Stimulated activated CD8-positive, alpha-beta memory T cell treated with anti-CD3 and anti-CD28 coated beads, Interleukin-7, amount 100 ng/mL, for 4 hours (primary cell): Measurements from ENCODE around the gene MARCHF3.
"Not testable (repeated sequence)": the region's sequence is repeated elsewhere in the genome, so short reads cannot be mapped to it uniquely, and the experiment has no call there.

Source experiments
- DNase-seq, 2 donors: peaks; one replicate each; pipeline ENCODE4 v3.0.0-alpha.2; 2020; ENCODE audit warnings: low read depth in 2 of 2

MARCHF3 gene

DNA sequence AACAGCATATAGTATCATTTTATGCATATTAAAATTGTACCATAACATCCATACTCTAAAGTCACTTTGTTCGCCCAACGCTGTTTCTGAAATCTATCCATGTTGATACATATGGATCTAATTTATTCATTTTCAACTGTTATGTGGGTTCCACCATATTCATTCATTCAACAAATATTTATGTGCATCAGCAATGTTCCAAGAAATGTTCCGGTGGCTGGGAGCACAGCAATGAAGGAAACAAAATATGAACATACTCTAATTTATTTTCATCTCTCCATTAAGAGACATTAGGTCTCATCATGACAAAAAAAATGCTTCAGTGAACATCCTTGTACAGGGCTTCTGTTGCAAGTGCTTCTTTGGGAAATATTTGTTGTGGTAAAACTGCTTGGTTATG is 75.4 kb downstream of the MARCHF3 start:
- DNase-seq, result no peak

DNA sequence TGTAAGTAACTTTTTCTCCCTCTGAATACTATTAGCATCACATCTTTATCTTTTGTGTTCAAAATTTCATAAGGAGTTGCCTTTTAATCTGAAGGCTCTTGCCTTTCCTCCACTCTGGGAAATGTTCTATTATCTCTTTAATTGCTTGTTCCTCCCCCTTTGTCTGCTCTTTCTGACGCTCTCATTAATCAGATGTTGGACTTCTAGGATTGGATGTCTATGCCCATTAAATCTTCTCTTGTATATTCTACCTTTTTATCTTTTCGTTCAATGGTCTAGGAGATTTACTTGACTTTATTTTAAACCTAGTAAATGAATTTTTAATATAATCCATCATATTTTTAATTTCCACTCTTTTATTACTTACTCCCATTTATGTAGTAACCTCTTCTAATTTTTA is 76.7 kb downstream of the MARCHF3 start:
- DNase-seq, result no peak

DNA sequence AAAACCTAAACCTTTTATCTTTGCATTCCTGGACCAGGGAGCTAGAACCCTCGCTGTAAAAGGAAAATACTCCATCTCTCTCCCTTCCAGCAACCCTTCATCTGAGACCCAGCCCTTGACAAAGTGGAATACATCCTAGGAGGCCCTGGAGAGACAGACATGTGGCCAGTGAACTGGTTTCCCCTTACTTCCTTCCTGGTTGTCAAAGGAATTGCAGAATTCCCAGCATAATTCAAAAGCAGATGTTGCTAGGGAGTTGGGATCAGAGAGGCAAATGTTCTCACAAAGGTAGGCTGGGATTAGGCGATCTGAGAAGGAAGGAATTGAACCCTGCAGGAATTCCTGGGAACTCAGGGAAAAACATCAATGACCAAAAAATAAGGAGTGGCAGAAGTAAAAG is 80.9 kb downstream of the MARCHF3 start:
- no peak for DNase-seq

DNA sequence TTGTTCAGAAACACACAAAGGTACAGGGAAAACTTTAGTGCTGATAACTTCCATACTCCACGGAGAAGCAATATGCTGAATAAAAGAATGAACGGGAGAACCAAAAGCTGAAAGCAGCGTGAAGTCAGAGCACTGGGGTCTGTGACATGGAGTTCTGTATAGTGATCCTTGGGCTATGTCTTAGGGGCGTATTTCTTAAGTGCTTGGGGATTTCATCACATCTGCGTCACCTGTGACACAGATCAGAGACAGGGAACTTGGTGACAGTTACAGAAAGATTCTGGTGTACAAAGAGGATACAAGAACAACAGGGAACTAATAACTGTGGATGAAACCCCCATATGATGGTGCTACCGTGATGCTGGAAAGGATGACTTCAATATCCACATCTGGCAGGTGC is 81.9 kb downstream of the MARCHF3 start:
- no peak for DNase-seq

DNA sequence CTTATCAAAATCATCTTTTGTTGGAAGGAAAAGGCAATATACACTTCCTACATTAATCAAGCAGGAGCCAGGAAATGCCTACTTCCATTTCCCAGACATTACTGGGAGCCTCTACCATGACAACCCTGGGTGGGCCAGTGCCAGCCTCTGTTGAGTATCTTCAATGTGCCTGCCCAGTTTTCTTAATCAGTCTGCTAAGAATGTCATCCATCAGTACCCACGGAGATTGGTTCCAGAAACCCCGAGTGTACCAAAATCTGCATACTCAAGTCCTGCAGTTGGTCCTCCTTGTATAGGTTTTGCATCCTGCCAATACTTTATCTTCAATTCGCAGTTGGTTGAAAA is 82.4 kb downstream of the MARCHF3 start:
- no peak for DNase-seq

DNA sequence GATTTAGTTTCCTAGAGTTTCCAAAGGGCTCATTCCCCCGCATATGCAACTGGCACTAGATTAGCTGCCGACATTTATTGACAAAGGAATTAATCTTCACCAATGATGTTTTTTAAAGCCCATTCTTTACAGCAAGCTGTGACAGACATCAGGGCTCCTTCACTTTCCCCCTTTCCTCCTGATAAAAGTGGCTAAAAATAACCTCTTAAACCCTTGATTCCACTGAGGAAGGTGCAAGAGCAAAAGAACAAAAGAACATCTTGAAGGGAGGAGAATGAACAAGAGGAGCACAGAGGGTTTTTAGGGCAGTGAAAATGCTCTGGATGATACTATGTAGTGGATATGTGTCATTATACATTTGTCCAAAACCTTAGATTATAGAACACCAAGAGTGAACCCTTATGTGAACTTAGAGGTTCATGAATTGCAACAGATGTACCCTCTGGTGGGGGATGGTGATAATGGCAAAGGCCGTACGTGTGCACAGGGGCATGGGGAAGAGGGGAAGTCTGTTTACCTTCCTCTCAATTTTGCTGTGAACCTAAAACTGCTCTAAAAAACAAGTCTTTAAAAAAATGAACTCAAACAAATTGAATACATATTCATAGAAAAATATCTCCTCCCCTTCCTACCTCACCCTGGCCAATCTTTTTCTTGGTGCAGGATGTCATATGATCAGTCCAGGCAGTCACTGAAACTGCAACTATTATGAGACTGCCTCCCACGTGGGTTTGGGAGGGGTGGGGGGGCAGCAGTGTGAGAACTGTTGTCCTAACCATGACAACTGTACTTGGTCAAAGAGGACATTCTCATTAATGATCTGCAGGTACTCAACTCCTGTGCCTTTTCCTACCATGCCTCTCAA is 83.0 kb downstream of the MARCHF3 start:
- DNase-seq, result no peak

DNA sequence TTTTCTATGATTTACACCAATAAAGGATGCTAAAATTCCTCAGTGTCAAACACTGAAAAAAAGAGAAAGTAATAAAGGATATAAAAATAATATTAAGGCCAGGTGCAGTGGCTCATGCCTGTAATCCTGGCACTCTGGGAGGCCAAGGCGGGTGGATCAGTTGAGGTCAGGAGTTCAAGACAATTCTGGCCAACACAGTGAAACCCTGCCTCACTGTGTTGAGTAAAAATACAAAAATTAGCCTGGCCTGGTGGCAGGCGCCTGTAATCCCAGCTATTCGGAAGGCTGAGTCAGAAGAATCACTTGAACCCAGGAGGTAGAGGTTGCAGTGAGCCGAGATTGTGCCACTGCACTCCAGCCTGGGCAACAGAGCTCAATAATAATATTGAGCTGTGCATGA is 87.5 kb downstream of the MARCHF3 start:
- DNase-seq, result not testable (repeated sequence)

DNA sequence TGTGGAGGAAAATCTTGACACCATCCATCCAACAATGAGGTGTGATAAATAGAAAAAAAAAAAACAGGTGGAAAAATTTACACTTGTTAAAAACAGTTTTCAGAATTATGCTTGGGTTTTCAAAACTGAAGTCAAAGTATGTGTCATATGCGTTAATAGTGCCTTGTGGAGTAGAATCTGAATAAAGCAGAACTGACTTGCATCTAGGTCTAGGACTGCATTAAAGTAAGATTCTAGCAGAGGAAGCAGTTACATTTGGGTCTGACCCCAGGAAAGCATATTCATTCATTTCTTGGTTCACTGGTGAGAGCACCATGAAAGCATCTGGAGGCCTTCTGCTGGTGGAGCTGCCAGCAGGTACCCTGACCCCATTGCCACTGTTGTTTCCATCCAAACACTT is 89.0 kb downstream of the MARCHF3 start:
- no peak for DNase-seq

DNA sequence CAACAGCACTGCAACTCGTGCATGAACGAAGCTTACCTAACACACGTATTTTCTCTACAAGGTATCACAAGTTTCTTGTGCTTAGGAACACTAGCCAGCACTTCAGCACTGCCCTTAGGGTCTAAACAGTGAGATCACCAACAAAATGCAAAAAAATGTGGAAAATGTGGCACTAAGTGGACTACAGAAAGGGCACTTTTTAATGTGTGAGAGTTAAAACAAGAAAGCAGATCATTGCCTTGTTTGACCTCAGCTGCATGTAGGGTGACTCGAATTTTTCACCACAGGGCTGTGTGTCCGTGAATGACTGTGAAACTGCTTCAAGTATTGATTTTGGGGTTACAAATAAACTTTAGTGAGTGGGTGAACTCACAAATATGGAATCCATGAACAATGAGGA is 90.5 kb downstream of the MARCHF3 start:
- no peak for DNase-seq

DNA sequence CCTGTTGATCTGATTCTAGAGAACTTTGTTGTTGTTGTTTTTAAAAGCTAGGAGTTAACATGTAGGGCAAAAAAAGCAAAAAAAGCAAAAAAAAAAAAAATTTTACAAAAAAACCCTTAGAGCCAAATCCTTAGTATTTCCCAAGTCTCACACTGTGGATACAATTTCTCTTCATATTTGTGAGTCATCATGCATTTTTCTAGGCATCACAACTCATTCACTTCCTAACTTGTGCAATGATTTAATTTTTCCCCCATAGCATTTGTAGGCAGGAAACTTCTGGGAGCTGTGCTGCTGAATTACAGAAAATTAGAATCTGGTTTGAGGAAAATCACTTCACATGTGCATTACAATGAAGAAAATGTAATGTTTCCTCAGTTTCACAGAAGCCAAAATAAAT is 91.9 kb downstream of the MARCHF3 start:
- no peak for DNase-seq

DNA sequence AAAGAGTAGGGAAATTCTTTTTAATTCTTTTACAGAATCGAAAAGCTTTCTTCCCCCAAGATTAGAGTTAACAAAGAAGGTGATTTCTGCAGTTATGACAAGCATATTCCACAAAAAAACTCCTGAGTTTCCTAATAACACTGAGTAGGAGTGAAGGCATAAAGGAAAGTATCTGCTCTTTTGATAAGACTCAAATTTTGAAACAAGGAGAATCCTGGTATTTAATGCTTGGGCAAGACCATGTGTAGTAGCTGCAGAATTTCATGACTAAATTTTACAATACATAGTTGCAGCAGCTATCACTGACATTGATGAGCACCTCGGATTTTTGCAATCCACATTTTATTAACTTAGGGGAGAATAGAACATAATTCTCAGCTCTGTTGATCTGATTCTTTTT is 92.6 kb downstream of the MARCHF3 start:
- no peak for DNase-seq

DNA sequence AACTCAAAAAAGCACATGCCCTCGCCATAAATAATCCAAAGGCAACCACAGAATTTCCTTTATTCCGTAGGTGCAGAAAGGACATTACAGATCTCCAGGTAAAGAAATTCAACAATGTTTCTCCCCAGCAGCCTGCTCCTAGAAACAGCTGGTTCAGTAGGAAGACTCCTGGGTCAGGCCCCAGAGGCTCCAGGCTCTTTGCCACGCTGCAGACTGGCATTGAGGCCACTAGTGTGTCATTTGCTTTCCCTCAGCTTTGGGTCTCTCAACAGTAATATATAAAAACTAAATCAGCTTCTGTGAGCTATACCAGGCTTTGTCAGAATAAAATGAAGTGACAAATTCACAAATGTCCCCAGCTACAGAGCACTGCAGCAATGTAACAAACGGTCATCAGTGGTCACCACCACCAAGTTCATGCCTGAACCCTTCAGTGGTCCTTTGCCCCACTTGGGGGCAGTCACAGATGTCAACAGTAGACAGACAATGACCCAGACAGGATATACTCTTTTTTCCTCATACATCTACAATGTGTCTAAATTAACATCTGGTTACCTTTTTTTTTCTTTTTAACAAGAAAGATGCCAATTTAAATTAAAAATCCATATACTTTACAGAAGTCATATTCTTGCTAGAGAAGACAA is 93.5 kb downstream of the MARCHF3 start:
- DNase-seq, result no peak

DNA sequence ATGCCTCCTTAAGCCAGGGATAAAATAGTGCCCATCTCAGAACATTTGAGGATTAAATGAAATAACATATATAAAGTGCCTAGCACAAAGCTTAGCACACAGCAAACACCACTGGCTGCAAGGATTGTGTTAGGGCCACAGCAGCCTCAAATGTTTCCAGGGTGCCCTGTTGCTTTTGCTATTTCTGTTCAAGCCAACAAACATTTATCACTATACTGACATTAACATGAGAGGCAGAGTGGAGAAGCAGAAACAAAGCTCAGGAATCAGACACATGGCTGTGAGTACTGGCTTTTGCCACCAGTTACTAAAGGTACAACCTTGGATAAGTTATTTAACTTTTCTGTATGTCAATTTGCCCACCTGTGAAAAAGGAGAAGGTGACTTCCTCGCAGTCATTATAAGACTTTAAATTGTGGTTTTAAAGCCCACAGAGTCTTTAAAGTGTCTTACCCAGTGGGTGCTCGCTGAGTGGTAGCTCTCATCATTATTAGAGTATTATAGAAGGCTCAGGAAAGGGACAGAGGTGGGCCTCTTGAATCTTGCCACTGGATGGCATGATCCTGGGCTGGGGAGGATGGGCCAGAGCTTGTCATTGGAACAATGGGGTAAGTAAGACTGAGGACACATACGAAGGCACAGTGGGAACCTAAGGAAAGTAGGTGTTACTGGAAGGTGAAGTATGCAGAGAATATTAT is 98.2 kb downstream of the MARCHF3 start:
- no peak for DNase-seq

DNA sequence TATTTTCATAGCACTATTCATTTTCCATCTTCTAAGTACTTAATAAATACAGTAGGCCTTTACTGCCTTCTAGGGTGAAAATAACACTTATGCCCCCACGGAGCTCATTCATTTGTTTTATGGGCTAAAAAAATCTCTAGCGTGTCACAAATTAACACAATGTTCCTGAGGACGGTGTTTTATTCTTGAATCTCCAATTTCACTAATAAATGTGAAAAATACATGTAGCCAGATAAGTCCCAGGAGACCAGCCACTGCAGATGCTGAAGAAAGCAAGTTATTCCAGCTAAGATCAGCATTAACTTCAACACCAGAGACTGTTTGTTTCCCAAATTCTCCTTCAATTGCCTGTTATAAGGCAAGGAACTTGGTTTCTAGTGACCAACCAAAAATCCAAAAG is 102.3 kb downstream of the MARCHF3 start:
- no peak for DNase-seq

DNA sequence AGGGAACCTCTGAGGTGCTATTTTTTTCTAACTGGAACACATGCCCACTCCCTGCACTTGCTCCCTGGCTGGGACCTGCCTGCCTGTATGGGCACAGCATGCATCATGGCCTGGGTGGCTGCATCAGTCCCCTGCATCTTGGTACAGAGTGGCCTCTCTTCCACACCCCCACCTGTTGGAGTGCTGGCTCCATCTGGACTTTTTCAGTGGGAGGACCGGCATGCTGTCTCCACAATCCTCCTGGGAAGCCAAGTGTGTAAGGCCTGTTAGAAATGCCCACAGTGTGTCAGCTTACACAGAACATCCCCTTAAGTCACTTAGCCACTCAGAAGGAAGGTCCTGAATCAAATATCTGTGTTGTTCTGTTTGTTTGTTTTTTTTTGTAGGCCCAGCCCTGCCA is 102.9 kb downstream of the MARCHF3 start:
- no peak for DNase-seq

DNA sequence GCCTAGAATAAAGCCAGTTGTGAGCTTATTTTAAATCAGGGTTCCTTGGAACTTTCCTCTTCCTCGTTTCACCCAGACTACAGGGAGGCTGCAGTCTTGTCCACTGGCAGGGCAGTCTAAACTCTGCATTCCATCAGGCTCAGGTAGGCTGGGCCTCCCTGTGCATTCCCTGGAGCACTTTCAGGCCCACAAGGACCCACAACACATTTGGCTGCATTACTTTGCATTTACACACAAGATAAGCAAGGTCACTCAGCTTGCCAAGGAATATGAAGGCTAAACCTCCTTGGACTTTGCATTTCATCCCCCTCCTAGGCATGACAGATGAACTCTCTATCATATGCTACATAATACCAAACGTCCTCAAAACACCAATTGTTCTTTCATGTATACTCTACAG is 104.2 kb downstream of the MARCHF3 start:
- no peak for DNase-seq

DNA sequence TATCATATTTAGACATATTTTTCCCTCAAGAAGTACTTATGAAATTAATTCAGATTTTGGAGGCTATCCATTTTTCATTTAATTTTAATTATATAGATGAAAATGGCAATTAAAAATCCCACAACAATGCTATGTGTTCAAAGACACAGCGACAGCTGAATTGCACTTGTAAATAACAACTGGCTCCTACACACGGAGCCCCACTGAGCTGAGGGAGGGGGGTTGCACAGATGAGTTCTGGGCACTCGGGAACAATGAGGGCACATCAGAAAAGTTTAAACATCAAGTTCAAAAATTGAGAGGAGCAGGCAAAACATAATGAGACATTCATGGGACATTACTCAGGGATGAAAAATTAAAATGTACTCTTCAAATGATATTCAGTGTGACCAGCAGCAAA is 104.9 kb downstream of the MARCHF3 start:
- no peak for DNase-seq

DNA sequence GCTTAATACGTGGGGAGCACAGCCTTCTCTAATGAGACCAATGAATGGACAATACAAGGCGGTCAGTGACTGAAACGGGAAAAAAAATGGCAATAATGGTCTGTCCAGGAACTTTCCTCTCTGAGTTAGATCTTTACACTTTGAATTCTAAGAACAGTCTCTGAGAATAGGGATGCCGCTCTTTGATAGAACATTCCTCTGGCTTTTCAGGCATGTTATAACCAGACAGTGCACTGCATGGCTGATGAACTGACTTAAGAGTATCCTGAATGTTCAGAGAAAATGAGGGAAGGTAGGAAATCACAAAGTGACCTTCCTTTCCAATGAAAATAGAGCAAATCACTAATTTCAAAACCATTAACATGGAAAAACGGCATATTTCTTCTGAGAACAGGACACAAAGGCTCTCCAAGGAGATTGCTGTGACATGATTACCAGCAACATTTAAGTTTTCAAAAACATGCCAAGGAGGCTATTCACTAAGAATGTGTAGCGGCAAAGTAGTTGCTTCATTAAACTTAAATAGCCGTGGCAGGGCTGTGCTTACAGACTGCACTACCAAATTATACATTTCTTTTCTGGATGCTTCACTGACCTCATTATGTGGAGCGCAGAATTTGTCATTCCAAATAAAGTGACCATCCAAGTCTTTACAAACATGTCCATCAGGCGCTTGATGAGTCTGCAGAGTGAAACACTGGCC is 105.9 kb downstream of the MARCHF3 start:
- no peak for DNase-seq

DNA sequence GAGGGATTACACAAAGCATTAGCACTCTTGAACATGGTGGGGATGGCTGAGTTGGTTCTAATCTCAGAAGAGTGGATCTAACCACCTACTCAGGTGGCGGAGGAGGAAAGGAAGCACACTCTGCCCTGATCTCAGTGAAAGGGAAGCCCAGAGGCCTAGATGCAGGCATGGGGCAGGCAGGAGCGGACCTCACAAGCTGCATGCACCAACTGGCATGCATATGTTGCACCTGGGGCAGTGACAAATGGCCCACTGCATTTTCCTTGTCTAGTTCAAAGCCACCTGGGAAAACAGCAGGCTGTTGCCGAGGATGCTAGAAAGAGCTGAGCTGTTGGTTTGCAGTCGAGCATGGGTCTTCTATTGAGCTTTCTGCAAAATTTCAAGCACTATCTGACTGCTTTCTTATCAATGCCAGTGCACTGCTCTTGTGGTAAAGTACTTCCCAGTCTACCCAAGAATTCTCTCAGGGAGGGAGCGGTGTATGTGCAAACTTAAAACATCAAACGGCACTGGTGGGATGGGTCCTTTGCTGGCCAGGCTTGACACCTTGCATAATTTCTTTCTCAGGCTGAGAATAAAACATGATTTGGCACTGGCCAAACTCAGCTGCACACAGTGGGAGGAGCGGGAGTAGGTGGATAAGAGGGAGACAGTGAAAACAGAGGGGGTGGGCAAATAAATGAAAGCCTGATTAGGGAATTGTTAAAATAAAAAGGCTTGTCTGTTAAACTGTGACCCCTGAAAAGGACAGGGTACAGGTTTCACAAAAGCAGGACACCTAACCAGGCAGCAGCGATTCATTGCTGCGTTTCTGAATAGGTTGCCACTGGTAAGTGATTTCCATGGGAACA is 108.9 kb downstream of the MARCHF3 start:
- DNase-seq, result no peak

DNA sequence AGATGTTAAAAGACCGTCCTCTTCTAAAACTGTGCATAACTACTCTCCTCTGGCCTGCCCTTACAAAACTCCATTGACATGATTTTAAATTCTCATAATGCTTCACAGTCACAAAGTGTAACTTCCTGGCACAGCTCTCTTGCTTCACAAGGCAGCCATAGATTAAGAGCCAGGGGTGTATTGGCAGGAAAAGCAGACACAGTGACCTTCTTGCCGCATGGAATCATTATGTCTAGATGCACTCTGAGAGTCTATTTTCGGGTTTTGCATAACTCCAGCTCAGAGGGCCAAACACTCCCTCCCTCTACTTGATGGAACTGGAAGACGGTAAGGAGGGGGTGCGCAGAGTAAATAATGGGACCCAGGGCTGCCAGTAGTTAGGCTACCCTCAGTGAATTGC is 110.1 kb downstream of the MARCHF3 start:
- no peak for DNase-seq

DNA sequence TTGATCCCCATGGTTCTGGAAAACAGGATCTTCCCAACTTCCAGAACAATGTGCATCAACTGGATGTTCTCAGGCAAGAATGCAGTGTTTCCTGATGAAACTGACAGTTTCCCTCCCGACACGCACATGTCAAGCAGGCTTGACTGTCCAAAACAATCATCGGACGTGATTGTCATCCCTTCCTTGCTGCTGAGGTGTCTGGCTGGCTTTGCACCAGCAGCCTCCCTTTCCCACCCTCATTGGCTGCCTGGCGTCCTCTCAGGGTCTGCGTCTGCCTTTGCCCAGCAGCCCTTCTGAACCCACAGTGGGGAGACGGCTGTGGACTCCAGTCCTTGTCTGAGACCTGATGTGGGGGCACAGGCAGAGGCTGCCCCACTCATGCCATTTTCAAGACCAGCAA is 110.8 kb downstream of the MARCHF3 start:
- no peak for DNase-seq

DNA sequence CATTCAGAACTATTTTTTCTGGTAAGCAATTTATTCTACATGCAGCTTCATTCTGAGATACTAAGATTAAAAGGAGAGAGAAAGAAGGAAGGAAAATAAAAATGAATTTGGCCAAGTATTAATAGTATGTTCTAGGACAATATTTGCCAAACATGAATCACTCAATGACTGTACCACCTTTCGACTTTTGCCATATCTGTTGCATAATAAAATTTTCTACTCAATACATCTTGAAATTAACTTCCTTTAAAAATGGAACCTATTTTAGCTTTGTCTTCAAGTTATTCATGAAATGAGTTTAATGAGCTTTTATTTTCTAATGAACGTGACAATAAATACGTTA is 111.8 kb downstream of the MARCHF3 start:
- no peak for DNase-seq
